Sigmoid colon (tissue), 7 donors: ENCODE results near the gene TOGARAM1. TPM values are rescaled to one million over a fixed set of nuclear protein-coding genes. Genes with fewer than 3 reads are reported as not detected.

Experiments
- DNase-seq: peaks from one replicate; pipeline ENCODE4 v3.0.0-alpha.2; 2019
- H3K27ac ChIP-seq, 4 donors: fragments of 200-600 bp; sonication (generic); one replicate each; pipeline ENCODE4 v1.5.1; 2016 to 2019; ENCODE audit warnings: mild to moderate bottlenecking in 1 of 4
- H3K27me3 ChIP-seq, 3 donors: fragments of 200-600 bp; sonication (generic); one replicate each; pipeline ENCODE4 v1.5.1; 2019; ENCODE audit warnings: mild to moderate bottlenecking in 1 of 3
- H3K36me3 ChIP-seq, 4 donors: fragments of 200-600 bp; sonication (generic); one replicate each; pipeline ENCODE4 v1.5.1; 2016 to 2019
- H3K4me1 ChIP-seq, 4 donors: fragments of 200-600 bp; sonication (generic); one replicate each; pipeline ENCODE4 v1.5.1; 2017 to 2019
- H3K4me3 ChIP-seq, 4 donors: fragments of 200-600 bp; sonication (generic); one replicate each; pipeline ENCODE4 v1.5.1; 2017 to 2019; ENCODE audit warnings: mild to moderate bottlenecking in 2 of 4, moderate library complexity in 1 of 4
- H3K9me3 ChIP-seq, 4 donors: fragments of 200-600 bp in 3 of 4; sonication (generic) in 3 of 4; one replicate each; pipeline versions ENCODE4 v1.5.1 to v1.6.1; 2013 to 2019
- EP300 ChIP-seq, 4 donors: sonication (generic); formaldehyde crosslinking; IDR thresholded peaks; one replicate each; pipeline ENCODE4 v1.6.1; 2017; ENCODE audit warnings: antibody characterized with exemption in 4 of 4
- POLR2A ChIP-seq, 2 donors: fragments of 450-650 bp; IDR thresholded peaks; one replicate each; pipeline ENCODE4 v1.6.1; 2016; ENCODE audit warnings: antibody characterized with exemption in 2 of 2, mild to moderate bottlenecking in 2 of 2, moderate library complexity in 2 of 2
- POLR2AphosphoS5 ChIP-seq, 4 donors: sonication (generic); formaldehyde crosslinking; IDR thresholded peaks; one replicate each; pipeline ENCODE4 v1.6.1; 2017; ENCODE audit warnings: antibody characterized with exemption in 4 of 4
- WGBS, 2 donors: extraction: QIAGEN DNeasy Blood & Tissue Kit; methylation state at CpG; one replicate each; pipeline ENCODE4 v1.1.7; 2013; 5-methylcytosine and 5-hydroxymethylcytosine counted together
- intact Hi-C: fragments of 100-400 bp; cut with DNase I; formaldehyde crosslinking; loops from one replicate; pipeline ENCODE4 v1.15.1; 2023
- polyA plus RNA-seq, 3 donors: library from polyadenylated mRNA; stranded (reverse); fragments of 200-250 nt; gene quantifications; one replicate each; pipeline ENCODE4 v1.2.3, GENCODE V29; 2013
- total RNA-seq, 4 donors: library from RNA; depleted of rRNA; stranded (reverse); fragments of >200 nt; gene quantifications; one replicate each; pipeline ENCODE4 v1.1.0, GENCODE V29; 2016
- TF ChIP-seq, protein P1 (sequence below), 4 experiments: fragments of 450-650 bp in 3 of 4; fragments of 200-600 bp in 1 of 4; IDR thresholded peaks; one replicate each; pipeline ENCODE4 v1.5.1; 2016 to 2019; ENCODE audit warnings: antibody characterized with exemption in 4 of 4, mild to moderate bottlenecking in 3 of 4, moderate library complexity in 2 of 4
- donor health status: healthy with polysubstance abuse.
- donor health status: Bipolar disorder and iron deficiency.
- donor health status: healthy.

Gene TOGARAM1
- total and polyA plus RNA-seq, 7 donors = 2.8 to 27.1 (median 14.3) TPM

DNA sequence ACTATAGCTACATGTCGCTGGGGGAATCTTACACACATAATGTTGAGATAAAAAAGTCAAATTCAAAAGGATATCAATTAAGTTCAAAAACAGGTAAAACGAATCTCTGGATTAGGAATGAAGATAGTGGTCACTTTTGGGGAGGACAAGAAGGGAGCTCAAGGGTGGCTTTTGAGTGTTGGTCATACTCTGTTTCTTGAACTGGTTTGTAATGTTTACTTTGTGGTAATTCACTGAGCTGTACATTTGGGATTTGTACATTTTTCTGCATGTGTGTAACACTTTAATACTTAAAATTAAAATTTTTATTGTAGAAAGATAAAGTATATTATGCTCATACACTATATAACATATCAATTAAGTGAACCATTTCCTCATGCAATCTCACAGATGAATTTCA is 26.8 kb upstream of the TOGARAM1 start:
- peaks cover 0 to 18% (median 2%) of the 10 kb centered on the region in 4 donors for H3K36me3 ChIP-seq
- intact Hi-C loops = no loop called here
- TF ChIP-seq POLR2AphosphoS5 (IDR thresholded peaks at IDR 0.05) = no peak
- TF ChIP-seq EP300 (IDR thresholded peaks at IDR 0.05) = no peak
- TF ChIP-seq, protein P1, sequence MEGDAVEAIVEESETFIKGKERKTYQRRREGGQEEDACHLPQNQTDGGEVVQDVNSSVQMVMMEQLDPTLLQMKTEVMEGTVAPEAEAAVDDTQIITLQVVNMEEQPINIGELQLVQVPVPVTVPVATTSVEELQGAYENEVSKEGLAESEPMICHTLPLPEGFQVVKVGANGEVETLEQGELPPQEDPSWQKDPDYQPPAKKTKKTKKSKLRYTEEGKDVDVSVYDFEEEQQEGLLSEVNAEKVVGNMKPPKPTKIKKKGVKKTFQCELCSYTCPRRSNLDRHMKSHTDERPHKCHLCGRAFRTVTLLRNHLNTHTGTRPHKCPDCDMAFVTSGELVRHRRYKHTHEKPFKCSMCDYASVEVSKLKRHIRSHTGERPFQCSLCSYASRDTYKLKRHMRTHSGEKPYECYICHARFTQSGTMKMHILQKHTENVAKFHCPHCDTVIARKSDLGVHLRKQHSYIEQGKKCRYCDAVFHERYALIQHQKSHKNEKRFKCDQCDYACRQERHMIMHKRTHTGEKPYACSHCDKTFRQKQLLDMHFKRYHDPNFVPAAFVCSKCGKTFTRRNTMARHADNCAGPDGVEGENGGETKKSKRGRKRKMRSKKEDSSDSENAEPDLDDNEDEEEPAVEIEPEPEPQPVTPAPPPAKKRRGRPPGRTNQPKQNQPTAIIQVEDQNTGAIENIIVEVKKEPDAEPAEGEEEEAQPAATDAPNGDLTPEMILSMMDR (IDR thresholded peaks at IDR 0.05) = no peak
- no peak for TF ChIP-seq POLR2A (IDR thresholded peaks at IDR 0.05)
- no peaks in the 10 kb centered on the region for H3K4me1 ChIP-seq
- H3K27me3 ChIP-seq = no peaks in the 10 kb centered on the region
- 93 to 96% methylated on average over 2 of the region's 2 CpGs for WGBS, 2 donors
- no peaks in the 10 kb centered on the region for H3K9me3 ChIP-seq
- no peak overlapping the region for H3K4me3 ChIP-seq
- no peak for DNase-seq
- H3K27ac ChIP-seq = no peak overlapping the region

DNA sequence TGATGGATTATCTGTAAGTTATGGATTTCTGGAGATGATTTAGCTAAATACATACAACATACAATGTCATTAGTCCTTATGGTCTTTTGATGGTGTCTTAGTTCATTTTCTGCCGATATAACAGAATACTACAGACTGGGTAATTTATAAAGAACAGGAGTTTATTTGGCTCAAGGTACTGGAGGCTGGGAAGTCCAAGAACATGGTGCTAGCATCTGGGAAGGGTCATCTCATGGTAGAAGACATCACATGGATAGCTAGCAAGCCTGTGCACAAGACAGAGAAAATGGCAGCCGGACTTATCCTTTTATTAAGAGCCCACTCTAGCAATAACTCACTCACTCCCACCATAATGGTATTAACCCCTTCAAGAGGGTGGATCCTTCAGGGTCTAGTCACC is 24.4 kb upstream of the TOGARAM1 start:
- H3K27ac ChIP-seq = no peak overlapping the region
- no peaks in the 10 kb centered on the region for H3K27me3 ChIP-seq
- TF ChIP-seq, protein P1 (IDR thresholded peaks at IDR 0.05) = no peak
- no peak for TF ChIP-seq POLR2AphosphoS5 (IDR thresholded peaks at IDR 0.05)
- intact Hi-C loops = no loop called here
- no peaks in the 10 kb centered on the region for H3K9me3 ChIP-seq
- peaks cover 0 to 21% (median 5%) of the 10 kb centered on the region in 4 donors for H3K36me3 ChIP-seq
- 98% methylated on average over 2 of the region's 2 CpGs for WGBS, 2 donors
- no peak overlapping the region for H3K4me3 ChIP-seq
- H3K4me1 ChIP-seq = no peaks in the 10 kb centered on the region
- DNase-seq = no peak

DNA sequence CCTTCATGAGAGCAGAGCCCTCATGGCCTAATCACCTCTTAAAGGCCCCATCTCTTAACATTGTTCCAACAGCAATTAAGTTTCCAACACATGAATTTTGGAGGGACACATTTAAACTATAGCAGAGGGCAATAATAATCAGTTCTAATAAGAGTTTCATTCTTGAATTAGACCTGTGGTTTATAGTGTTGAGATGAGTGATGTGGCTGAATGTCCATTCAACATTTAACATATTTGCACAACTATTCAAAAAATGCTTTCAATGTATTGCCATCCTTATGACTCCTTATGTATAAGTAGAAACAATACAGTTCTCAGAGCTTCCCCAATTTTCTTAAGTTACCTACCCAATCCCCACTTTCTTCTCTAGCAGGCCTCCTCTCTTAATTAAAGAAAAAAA is 21.8 kb upstream of the TOGARAM1 start:
- TF ChIP-seq POLR2AphosphoS5 (IDR thresholded peaks at IDR 0.05) (no peak), POLR2A (IDR thresholded peaks at IDR 0.05) (no peak), EP300 (IDR thresholded peaks at IDR 0.05) (no peak)
- TF ChIP-seq, protein P1 (IDR thresholded peaks at IDR 0.05) = no peak

GRCh38 chr14:44940944-44941343 is 21.0 kb upstream of the TOGARAM1 start:
- 80 to 94% methylated on average over 6 of the region's 6 CpGs for WGBS, 2 donors
- no peaks in the 10 kb centered on the region for H3K27me3 ChIP-seq
- H3K4me3 ChIP-seq = no peak overlapping the region
- H3K27ac ChIP-seq = no peak overlapping the region
- H3K36me3 ChIP-seq = peaks cover 0 to 43% (median 5%) of the 10 kb centered on the region in 4 donors
- TF ChIP-seq EP300 (IDR thresholded peaks at IDR 0.05) = no peak
- TF ChIP-seq, protein P1 (IDR thresholded peaks at IDR 0.05) = no peak
- no peak for TF ChIP-seq POLR2AphosphoS5 (IDR thresholded peaks at IDR 0.05)
- no peak for TF ChIP-seq POLR2A (IDR thresholded peaks at IDR 0.05)
- no peak for DNase-seq
- H3K4me1 ChIP-seq = no peaks in the 10 kb centered on the region
- intact Hi-C loops = no loop called here
- no peaks in the 10 kb centered on the region for H3K9me3 ChIP-seq

More for the DNA sequence above, 21.8 kb upstream of the TOGARAM1 start:
- Histone ChIP-seq H3K4me3 (no peak overlapping the region), H3K36me3 (peaks cover 0 to 35% (median 5%) of the 10 kb centered on the region in 4 donors), H3K27me3 (no peaks in the 10 kb centered on the region), H3K4me1 (no peaks in the 10 kb centered on the region), H3K27ac (no peak overlapping the region), H3K9me3 (no peaks in the 10 kb centered on the region)
- no peak for DNase-seq
- intact Hi-C loops = no loop called here

GRCh38 chr14:44941591-44941990 is 20.4 kb upstream of the TOGARAM1 start:
- no peaks in the 10 kb centered on the region for H3K9me3 ChIP-seq
- 96 to 98% methylated on average over 2 of the region's 2 CpGs for WGBS, 2 donors
- H3K36me3 ChIP-seq = peaks cover 0 to 43% (median 3%) of the 10 kb centered on the region in 4 donors
- intact Hi-C loops = no loop called here
- no peaks in the 10 kb centered on the region for H3K27me3 ChIP-seq
- no peak overlapping the region for H3K4me3 ChIP-seq
- H3K4me1 ChIP-seq = no peaks in the 10 kb centered on the region
- no peak overlapping the region for H3K27ac ChIP-seq
- DNase-seq = no peak
- TF ChIP-seq EP300 (IDR thresholded peaks at IDR 0.05) (no peak), POLR2AphosphoS5 (IDR thresholded peaks at IDR 0.05) (no peak), POLR2A (IDR thresholded peaks at IDR 0.05) (no peak)
- TF ChIP-seq, protein P1 (IDR thresholded peaks at IDR 0.05) = no peak
